SK-N-SH treated with all-trans-retinoic acid at 6 μM for 48 hours (cell line): ENCODE measurements around the gene GNPAT.

Experiments
- ARNTL ChIP-seq: fragments of 450-650 bp; formaldehyde crosslinking; IDR thresholded peaks from 2 replicates; pipeline ENCODE4 v1.5.0; 2020; ENCODE audit warnings: low read depth, mild to moderate bottlenecking, moderate library complexity, borderline replicate concordance
- ESRRG ChIP-seq: fragments of 250-450 bp; sonication (Bioruptor Pico); IDR thresholded peaks from 2 replicates; pipeline ENCODE4 v1.6.1; 2021; ENCODE audit warnings: mild to moderate bottlenecking
- OSR1 ChIP-seq: fragments of 250-450 bp; sonication (Bioruptor Pico); IDR thresholded peaks from 2 replicates; pipeline ENCODE4 v1.8.0; 2022; ENCODE audit warnings: moderate library complexity, mild to moderate bottlenecking, inconsistent platforms
- PATZ1 ChIP-seq: fragments of 250-450 bp; sonication (Bioruptor Pico); IDR thresholded peaks from 2 replicates; pipeline ENCODE4 v1.8.0; 2020; ENCODE audit warnings: mild to moderate bottlenecking, moderate library complexity, borderline replicate concordance
- POU6F1 ChIP-seq: fragments of 250-450 bp; sonication (Bioruptor Pico); IDR thresholded peaks from 2 replicates; pipeline ENCODE4 v1.8.0; 2021; ENCODE audit warnings: low read depth, mild to moderate bottlenecking, moderate library complexity, borderline replicate concordance
- PPARA ChIP-seq: fragments of 250-450 bp; sonication (Bioruptor Pico); IDR thresholded peaks from 2 replicates; pipeline ENCODE4 v1.5.0; 2020; ENCODE audit warnings: mild to moderate bottlenecking, borderline replicate concordance
- RARB ChIP-seq: fragments of 250-450 bp; sonication (Bioruptor Pico); IDR thresholded peaks from 2 replicates; pipeline ENCODE4 v1.8.0; 2021; ENCODE audit warnings: mild to moderate bottlenecking, moderate library complexity
- TCF4 ChIP-seq: fragments of 250-450 bp; sonication (Bioruptor Pico); IDR thresholded peaks from 2 replicates; pipeline ENCODE4 v1.8.0; 2021; ENCODE audit warnings: mild to moderate bottlenecking, moderate library complexity, borderline replicate concordance
- TSHZ2 ChIP-seq: fragments of 250-450 bp; sonication (Bioruptor Pico); IDR thresholded peaks from 2 replicates; pipeline ENCODE4 v1.5.0; 2020; ENCODE audit warnings: mild to moderate bottlenecking, moderate library complexity
- ZC3H10 ChIP-seq: fragments of 250-450 bp; sonication (Bioruptor Pico); IDR thresholded peaks from 2 replicates; pipeline ENCODE4 v1.5.1; 2021; ENCODE audit warnings: mild to moderate bottlenecking, moderate library complexity
- ZNF565 ChIP-seq: fragments of 450-650 bp; formaldehyde crosslinking; conservative IDR thresholded peaks from 2 replicates; pipeline ENCODE4 v1.5.0; 2020; ENCODE audit warnings: low read depth, mild to moderate bottlenecking, moderate library complexity

GRCh38 chr1:231199868-231200267 is 41.1 kb upstream of the GNPAT start:
- TF ChIP-seq ZC3H10 (CRISPR knock-in tag) (no peak), PPARA (no peak), ARNTL (CRISPR knock-in tag) (no peak), PATZ1 (CRISPR knock-in tag) (no peak), OSR1 (CRISPR knock-in tag) (no peak), TSHZ2 (no peak), TCF4 (CRISPR knock-in tag) (no peak), RARB (CRISPR knock-in tag) (no peak), ZNF565 (CRISPR knock-in tag) (no peak), POU6F1 (CRISPR knock-in tag) (no peak), ESRRG (CRISPR knock-in tag) (no peak)
